ENCODE results near the gene ASZ1.

ASZ1 gene

DNA sequence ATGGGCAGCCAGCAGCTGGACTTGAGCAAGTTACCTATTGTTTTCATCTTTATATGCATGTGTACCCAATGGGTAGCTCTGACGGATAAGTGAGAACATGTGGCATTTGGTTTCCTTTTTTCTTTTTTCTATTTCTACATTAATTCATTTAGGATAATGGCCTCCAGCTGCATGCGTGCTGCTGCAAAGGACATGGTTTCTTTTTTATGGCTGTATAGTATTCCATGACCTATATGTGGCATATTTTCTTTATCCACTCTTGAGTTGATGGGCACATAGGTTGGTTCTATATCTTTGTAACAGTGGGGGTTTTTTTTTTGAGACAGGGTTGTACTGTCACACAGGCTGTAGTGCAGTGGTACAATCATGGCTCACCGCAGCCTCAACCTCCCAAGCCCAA, 37.4 kb downstream of the ASZ1 start:
- H3K4me3 ChIP-seq (ENCODE audit: control insufficient read depth, low read depth, low read length), result no peak overlapping the region
- TF ChIP-seq, protein P1, sequence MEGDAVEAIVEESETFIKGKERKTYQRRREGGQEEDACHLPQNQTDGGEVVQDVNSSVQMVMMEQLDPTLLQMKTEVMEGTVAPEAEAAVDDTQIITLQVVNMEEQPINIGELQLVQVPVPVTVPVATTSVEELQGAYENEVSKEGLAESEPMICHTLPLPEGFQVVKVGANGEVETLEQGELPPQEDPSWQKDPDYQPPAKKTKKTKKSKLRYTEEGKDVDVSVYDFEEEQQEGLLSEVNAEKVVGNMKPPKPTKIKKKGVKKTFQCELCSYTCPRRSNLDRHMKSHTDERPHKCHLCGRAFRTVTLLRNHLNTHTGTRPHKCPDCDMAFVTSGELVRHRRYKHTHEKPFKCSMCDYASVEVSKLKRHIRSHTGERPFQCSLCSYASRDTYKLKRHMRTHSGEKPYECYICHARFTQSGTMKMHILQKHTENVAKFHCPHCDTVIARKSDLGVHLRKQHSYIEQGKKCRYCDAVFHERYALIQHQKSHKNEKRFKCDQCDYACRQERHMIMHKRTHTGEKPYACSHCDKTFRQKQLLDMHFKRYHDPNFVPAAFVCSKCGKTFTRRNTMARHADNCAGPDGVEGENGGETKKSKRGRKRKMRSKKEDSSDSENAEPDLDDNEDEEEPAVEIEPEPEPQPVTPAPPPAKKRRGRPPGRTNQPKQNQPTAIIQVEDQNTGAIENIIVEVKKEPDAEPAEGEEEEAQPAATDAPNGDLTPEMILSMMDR (conservative IDR thresholded peaks at IDR 0.05; ENCODE audit: control insufficient read depth, insufficient read depth, low read depth, low read length), result no peak
- DNase-seq (ENCODE audit: low read depth), result no peak

DNA sequence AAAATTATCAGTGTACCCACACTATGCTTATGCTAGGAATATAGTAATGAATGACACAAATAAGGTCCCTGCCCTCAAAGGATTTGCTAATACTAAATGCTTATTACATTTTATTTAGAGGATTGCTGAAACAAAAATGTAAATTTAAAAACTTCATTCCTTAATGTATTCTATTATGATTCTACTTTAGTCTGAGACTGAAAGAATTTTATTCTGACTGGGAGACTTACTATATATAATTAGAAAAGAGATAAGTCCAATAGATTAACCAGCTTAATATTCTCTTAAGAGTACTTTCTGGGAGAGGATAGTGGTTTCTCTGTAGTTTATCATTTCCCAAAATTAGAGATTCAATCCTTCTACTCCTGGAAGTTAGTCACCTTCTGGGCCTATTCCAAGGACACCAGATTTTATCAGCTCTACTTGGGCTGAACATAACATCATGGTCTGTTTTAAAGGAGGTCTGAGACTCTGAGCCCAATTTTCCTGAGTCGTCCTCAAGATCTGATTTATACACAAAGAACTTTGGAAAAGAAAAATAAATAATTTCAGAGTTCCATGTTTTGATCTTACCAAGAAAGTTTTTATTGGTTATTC, 41.1 kb downstream of the ASZ1 start:
- H3K4me3 ChIP-seq (ENCODE audit: control insufficient read depth, low read depth, low read length), result no peak overlapping the region
- peak; percentile 62 for DNase-seq (ENCODE audit: low read depth)
- TF ChIP-seq, protein P1 (conservative IDR thresholded peaks at IDR 0.05; ENCODE audit: control insufficient read depth, insufficient read depth, low read depth, low read length), result no peak

DNA sequence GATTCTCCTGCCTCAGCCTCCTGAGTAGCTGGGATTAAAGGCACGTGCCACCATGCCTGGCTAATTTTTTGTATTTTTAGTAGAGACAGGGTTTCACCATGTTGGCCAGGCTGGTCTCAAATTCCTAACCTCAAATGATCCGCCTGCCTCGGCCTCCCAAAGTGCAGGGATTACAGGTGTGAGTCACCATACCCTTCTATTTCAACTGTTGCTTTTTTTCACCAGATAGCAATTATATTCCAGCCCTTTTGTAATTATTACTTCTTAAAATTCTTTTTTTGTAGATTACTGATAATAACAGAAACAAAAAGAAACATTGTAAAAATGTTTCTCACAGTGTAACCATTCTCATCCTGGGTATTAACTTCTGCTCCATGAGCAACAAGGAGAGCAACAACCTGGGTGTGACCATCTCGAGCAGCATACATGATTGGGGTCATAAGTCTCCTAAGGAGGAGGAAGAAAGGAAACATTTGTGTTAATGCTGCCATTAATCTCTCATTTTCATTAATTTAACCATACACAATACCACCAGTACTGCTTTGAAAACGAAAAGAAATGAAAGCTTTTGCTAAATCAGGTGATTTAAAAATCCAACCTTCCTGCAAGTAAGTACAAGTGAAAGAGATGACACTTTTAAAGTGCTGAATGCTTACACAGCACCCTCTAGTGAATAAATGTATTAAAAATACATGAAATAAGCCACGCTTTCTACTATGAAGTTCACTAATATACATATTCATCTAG, 41.8 kb downstream of the ASZ1 start:
- TF ChIP-seq, protein P1 (conservative IDR thresholded peaks at IDR 0.05; ENCODE audit: control insufficient read depth, insufficient read depth, low read depth, low read length), result peak; percentile 52
- H3K4me3 ChIP-seq (ENCODE audit: control insufficient read depth, low read depth, low read length), result no peak overlapping the region
- DNase-seq (ENCODE audit: low read depth), result peak; percentile 54

DNA sequence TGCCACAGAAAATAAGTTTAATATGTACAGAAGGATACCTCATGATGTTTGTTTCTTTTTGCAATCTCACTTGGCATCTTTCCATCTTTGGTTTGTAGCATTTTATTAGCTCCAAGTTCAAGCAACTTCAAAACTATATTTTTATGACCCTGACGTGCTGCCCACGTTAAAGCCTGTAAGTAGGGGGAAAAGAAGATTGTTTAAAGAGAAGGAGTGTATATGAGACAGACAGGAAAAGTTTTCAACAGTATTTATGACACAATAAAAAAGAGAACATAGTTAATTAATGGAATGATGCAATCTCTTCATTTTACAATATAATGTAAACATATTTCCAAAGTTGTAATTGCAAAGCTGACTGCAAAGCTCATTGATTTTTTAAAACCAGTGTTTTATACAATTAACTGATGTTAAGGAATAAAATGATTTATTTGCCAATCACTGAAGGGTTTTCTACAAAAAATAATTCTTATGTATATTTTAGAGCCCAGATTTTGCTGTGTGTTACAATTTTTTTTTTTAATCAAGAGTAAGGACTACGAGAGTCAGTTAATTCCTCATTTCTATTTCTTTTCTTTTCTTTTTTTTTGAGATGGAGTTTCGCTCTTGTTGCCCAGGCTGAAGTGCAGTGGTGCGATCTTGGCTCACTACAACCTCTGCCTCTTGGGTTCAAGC, 42.5 kb downstream of the ASZ1 start:
- DNase-seq (ENCODE audit: low read depth), result no peak
- TF ChIP-seq, protein P1 (conservative IDR thresholded peaks at IDR 0.05; ENCODE audit: control insufficient read depth, insufficient read depth, low read depth, low read length), result no peak
- no peak overlapping the region for H3K4me3 ChIP-seq (ENCODE audit: control insufficient read depth, low read depth, low read length)

DNA sequence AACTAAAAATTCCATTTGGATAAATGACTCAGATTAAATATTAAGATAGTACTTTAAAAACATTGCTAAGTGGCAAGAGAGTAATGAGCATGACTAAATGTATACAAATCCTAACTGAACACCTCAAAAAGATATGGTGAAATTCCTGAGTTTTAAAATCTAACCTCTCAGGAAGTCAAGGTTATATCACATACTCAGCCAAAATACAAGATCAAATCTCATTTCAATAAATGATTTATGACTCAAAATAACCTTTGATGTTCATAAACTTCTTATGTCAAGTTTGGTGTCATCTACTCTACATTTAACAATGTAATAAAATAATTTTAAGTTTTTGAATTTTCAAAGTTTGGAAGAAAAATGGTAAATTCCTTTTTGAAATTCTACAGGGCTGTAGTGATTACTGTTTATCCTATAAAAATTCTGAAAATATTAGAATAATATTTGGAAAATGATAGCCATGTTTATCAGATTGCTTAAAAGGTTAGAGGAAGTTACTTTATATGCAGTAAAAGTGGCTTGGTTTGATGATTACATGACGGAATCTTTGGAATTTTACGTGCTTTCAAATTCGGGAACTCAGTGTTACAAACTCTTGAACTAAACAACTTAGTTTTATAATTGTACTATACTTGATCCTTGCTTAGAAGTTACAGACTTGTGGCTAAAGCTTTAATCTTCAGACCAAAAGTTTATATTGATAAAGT, 43.7 kb downstream of the ASZ1 start:
- TF ChIP-seq, protein P1 (conservative IDR thresholded peaks at IDR 0.05; ENCODE audit: control insufficient read depth, insufficient read depth, low read depth, low read length), result no peak
- H3K4me3 ChIP-seq (ENCODE audit: control insufficient read depth, low read depth, low read length), result no peak overlapping the region
- no peak for DNase-seq (ENCODE audit: low read depth)

DNA sequence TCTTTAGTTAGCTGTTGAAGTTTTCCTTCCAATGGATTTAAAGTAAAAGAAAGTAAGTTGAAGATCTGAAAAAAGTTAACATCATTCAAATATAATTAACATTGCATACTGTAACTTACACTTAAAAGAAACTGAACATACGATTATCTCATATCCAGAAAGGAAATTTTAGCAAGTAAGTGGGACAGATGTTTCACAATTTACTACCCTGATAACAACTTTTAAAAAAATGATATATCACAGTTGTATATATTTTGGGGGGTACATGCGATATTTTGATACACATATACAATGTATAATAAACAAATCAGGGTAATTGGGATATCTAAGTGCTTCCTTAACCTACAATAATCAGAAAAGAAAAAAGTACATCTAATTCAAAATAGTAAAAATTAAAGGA, 44.2 kb downstream of the ASZ1 start:
- no peak overlapping the region for H3K4me3 ChIP-seq (ENCODE audit: control insufficient read depth, low read depth, low read length)
- TF ChIP-seq, protein P1 (conservative IDR thresholded peaks at IDR 0.05; ENCODE audit: control insufficient read depth, insufficient read depth, low read depth, low read length), result no peak
- no peak for DNase-seq (ENCODE audit: low read depth)

Measured in fibroblast of mammary gland (primary cell).